Ecto neural progenitor cell (in vitro differentiated cells): ENCODE results near the gene PHACTR4.
"Not testable (repeated sequence)": the region's sequence is repeated elsewhere in the genome, so short reads cannot be mapped to it uniquely, and the experiment has no call there.

Experiments
- DNase-seq: peaks from one replicate; pipeline ENCODE4 v3.0.0-alpha.2; 2018; ENCODE audit warnings: low spot score

PHACTR4 gene

DNA sequence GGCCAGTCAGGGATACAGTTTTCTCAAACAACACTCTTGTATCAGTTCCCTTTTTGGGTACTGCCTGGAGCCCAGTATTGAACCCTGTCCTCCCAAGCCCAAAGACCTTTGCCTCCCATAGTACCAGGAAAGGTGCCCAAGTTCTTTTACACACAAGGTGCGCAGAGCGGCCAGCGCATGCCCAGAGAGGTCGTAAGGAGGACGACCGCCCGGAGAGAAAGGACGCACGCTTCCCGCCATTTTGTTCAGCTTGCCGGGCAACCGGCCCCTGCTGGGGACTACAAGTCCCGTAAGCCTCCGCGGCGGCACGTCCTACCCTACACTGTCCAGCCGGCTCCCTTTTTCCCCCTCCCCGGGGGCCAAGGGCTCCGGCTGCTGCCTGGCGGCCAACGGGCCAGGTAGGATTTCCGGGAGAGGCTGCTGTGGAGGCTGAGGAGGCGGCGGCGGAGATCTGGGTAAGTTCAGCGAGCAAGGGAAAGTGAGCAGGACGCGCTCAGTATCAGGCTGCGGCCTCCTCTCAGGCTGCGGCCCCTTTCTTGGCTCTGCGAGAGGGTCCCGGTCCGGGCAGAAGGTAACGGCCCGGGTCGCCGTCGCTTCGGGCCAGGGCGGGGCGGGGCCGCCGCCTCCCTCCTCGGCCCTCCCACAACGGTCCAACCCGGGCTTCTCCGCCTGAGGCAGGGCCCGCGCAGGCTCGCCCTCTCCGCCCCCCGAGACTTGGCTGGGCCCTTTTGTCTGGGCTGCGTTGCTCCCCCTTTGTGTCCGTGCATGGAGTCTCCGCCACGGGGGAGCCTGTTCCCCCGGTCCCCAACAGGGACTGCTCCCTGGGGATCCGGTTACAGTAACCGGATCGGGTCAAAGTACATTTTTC lies at the start of gene PHACTR4:
Gene PHACTR4 (plus strand): TSS at position 370 of the 868 bp plus-strand sequence. CDS start 37,708 bp downstream, outside the sequence.
- DNase-seq, result peak; percentile 95

DNA sequence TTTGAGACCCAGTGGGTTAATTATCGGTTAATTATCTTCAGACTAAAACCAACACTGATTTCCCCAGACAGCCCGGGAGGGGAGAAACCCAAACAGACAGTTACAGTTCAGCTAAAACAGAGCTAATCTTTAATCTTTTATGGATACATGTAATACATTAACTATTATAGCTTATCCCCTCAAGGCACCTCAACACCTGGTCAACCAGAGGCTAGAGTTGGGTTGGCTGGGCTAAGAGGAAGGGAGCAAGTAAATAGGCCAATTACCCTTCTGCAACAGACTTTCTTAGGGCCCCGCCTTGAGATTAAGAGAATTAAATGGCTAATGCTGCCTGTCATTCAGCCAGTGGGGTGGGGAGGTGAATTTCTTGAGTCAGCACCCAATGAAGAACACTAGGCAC lies 47.3 kb upstream of the PHACTR4 start:
- DNase-seq, result no peak

DNA sequence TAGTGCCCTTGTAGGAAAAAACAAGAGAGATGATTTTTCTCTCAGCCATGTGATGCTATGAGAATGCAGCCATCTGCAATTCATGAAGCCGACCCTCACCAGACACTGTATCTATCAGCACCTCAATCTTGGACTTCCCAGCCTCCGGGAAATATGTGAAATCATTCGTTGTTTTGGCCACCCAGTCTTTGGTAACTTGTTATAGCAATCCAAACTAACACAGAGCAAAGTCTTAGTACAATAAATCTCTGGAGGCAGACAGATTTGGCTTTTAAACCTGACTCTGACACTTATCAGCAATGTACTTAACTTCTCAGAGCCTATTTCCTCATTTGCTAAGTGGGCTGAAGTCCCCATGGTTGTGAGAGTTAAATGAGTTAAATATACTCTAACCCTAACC lies 45.8 kb upstream of the PHACTR4 start:
- no peak for DNase-seq

DNA sequence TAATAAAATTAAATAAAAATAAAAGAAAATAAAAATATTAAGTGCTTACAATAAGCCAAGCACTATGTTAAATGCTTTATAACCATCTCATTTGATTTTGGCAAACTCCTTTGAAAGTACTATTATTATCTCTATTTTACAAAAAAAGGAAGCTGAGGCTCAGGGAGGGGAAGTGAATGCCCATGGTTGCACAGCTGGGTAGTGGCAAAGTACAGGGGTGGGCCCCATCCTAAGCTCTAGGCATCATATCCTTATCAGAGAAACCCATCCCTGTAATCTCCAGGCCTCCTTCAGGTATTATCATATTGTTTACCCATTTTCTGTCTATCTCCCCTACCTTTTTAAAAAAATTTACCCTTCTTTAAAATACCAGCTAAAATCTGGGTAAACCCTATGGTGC lies 43.0 kb upstream of the PHACTR4 start:
- no peak for DNase-seq

DNA sequence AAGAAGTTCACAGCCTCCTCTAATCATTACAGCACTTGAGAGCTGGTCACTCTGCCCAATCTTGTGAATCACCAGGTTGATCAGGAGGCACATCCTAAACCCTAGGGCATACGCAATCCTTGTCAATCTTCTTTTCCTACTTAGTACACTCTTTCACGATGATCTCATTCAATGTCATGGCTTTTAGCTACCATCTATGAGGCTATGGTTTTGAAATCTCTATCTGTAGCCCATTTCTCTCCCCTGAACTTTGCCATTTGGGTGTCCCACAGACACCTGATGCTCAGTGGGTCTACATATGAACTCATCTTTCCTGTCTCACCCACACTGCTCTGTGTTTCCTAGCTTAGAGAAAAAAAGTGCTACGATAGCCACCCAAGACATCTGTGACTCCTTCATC lies 42.6 kb upstream of the PHACTR4 start:
- DNase-seq, result no peak

DNA sequence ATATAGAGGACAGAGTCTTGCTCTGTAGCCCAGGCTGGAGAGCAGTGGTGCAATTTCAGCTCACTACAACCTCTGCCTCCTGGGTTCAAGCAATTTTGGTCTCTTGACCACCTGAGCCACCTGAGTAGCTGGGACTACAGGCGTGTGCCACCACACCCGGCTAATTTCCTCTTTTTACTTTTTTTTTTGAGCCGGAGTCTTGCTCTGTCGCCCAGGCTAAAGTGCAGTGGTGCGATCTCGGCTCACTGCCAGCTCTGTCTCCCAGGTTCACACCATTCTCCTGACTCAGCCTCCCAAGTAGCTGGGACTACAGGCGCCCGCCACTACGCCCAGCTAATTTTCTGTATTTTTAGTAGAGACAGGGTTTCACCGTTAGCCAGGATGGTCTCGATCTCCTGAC lies 42.1 kb upstream of the PHACTR4 start:
- DNase-seq, result not testable (repeated sequence)

DNA sequence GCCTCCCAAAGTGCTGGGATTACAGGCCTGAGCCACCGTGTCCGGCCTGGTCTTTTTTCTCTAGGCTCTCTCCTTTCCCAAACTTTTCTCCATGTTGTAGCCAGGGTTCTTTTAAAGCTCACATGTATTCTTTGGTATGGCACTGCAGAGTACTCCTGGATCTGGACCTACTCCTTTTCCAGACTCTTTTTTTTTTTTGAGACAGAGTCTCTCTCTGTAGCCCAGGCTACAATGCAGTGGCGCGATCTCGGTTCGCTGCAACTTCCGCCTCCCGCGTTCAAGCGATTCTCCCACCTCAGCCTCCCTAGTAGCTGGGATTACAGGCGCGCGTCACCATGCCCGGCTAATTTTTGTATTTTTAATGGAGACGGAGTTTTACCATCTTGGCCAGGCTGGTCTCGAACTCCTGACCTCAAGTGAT lies 41.3 kb upstream of the PHACTR4 start:
- no peak for DNase-seq

DNA sequence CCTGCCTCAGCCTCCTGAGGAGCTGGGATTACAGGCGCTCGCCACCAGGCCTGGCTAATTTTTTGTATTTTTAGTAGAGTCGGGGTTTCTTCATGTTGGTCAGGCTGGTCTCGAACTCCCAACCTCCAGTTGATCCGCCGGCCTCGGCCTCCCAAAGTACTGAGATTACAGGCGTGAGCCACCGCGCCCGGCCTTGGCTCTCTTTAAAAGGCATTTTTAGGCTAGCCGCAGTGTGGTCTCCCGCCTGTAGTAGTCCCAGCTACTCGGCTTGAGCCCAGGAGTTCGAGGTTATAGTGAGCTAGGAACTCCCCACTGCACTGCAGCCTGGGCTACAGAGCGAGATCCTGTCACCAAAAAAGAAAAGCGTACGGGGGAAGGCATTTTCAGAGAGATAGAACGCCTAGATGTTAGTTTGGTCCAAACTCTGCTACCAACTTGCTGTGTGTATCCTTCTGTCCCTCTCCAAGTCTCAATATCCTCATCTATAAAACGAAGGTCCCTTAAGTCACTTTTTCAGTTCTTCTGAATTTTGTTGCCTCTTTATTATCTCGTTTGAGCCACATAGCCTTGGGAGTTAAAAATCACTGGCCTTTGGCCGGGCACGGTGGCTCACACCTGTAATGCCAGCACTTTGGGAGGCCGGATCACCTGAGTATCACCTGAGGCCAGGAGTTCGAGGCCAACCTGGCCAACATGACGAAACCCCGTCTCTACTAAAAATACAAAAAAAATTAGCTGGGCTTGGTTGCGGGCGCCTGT lies 40.0 kb upstream of the PHACTR4 start:
- DNase-seq, result peak; percentile 51

DNA sequence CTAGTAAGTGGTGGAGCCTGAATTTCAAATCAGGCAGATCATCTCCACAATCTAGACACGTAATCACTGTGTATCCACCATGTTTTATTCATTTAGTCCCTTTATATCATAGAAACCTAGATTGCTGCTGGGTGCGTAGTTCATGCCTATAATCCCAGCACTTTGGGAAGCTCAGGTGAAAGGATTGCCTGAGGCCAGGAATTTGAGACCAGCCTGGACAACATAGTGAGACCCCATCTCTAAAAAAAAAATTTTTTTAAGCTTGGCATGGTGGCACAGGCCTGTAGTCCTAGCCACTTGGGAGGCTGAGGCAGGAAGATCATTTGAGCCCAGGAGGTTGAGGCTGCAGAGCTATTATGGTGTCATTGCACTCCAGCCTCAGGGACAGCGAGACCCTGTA lies 30.6 kb upstream of the PHACTR4 start:
- DNase-seq, result no peak

DNA sequence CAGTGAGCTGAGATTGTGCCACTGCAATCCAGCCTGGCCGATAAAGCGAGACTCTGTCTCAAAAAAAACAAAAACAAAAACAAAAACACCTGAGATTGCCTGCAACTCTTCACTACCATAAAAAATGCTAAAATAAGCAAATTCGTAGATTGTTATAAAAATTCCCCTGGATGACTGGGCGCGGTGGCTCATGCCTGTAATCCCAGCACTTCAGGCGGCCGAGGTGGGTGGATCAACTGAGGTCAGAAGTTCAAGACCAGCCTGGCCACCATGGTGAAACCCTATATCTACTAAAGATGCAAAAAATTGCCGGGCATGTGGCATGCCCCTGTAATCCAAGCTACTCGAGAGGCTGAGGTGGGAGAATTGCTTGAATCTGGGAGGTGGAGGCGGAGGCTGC lies 30.0 kb upstream of the PHACTR4 start:
- no peak for DNase-seq

DNA sequence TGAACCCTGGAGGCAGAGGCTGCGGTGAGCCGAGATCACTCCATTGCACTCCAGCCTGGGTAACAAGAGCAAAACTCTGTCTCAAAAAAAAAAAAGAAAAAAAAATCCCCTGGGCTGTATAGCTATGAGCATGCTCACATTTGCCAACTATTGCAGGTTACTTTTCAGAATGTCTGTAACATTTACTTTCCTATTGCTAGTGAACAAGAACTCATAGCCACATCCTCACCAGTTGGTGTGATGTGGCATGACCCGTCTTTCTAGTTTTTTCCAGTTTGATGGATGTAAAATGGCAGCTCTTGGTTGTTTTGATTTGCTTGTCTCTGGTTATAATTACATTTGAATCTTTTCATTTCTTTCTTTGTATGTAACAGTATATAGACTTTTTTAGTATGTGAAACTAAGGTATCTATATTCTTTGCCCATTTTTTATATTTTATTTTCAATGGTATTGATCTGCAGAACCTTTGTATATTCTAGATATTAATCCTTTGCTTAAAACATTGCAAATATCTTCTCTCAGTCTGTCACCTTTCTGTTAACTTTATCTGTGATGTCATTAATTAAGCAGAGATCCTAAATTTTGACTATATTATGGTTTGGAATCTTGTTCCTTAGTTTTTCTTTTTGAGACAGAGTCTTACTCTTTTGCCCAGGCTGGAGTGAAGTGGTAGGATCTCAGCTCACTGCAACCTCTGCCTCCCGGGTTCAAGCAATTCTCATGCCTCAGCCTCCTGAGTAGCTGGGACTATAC lies 29.1 kb upstream of the PHACTR4 start:
- no peak for DNase-seq

DNA sequence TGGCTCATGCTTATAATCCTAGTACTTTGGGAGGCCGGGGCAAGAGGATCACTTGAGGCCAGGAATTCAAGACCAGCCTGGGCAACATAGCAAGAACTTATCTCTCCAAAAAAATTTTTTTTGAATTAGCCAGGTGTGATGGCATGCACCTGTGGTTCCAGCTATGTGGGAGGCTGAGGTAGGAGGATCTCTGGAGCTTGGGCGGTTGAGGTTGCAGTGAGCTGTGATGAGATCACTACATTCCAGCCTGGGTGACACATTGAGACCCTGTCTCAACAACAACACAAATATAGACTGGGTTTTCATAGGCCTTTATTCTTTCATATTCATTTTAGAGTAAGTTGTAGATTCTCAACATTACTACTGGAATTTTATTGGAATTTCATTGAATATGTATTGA lies 27.9 kb upstream of the PHACTR4 start:
- DNase-seq, result no peak

DNA sequence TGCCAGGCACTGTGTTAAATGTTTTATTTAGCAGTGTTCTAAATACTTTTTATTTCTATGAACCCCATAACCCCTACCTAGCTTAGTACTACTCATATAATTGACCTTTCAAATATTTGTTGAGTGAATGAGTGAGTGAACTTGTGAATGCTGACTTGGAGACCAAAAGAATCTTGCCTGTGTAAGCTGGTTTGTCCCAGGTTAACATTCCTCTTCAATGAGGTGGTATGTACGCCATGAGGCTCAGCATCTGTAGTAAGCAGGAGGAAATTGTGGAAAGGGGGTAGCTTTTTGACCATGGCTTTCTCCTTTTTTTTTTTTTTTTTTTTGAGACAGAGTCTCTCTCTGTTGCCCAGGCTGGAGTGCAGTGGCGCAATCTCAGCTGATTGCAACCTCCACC lies 26.1 kb upstream of the PHACTR4 start:
- DNase-seq, result no peak

DNA sequence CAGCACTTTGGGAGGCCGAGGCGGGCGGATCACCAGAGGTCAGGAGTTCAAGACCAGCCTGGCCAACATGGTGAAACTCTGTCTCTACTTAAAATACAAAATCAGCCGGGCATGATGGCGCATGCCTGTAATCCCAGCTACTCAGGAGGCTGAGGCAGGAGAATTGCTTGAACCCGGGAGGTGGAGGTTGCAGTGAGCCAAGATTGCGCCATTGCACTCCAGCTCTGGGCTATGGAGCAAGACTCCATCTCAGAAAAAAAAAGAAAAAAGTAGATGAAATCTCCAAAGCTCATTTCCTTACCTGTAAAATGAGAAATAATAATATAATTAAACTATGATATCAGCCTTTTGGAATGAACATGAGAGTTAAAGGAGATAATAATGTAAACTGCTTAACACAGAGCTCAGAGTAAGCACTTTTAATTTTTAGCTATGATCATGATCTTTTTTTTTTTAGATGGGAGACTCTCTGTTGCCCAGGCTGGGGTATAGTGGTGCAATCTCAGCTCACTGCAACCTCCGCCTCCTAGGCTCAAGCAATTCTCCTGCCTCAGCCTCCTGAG lies 16.2 kb upstream of the PHACTR4 start:
- DNase-seq, result not testable (repeated sequence)

DNA sequence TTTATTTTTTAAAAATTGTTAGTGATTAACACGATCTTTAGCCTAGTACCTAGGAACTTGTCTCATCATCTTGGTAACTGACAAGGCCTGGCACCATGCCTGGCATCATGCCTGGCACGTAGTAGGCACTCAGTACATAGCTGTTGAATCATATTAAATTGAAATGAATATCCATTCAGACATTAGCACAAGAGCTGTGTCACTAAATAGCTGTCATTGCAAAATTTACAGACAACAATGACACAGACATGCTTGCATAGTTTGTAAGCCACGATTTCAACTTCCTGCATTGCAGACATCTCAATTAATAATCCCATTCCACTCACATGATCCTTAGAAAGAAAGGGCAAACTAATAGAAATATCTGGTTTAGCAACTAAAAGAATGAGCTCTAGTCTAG lies 15.4 kb upstream of the PHACTR4 start:
- no peak for DNase-seq

DNA sequence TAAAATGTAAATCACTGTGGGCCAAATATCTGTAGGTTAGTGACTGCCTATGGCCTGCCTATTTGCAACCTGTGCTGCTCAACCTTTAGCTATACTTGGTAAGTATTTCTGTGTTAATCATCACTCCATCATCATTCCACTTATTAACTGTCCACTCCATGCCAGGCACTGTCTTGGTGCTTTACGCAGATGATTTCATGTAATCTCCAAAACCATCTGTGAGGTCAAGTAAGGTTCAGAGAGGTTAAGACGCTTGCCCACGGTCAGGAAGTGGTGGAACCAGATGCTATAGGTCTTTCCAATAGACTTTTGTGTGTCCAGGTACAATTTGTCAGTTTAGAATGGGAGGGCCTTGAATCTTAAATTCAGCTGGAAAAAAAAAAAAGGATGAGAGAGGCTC lies 10.8 kb upstream of the PHACTR4 start:
- DNase-seq, result no peak

DNA sequence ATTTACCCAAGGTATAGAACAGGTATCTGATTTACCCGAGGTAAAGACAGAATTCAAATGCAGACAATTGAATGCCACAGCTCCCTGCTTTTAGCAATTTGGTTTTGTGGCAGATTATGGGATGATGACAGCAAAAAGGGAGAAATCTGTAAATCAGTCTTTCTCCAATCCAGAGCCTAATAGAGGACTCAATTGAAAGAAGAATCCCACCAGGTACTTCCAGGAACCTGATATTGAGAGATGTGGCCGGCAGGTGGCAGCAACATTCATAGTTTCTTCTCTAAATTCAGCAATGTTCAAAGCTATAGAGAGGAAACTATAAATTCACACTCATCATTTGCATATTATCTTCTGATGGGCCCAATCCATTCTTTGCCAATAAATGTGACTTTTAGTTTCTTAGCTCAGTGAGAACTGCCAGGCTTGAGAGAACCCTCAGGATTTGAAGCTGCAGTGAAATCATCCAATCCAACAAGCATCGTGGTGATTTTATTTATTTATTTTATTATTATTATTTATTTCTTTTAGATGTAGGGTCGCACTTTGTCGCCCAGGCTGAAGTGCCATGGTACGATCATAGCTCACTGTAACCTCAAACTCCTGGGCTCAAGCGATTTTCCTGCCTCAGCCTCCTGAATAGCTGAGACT lies 9.8 kb upstream of the PHACTR4 start:
- peak; percentile 56 for DNase-seq

DNA sequence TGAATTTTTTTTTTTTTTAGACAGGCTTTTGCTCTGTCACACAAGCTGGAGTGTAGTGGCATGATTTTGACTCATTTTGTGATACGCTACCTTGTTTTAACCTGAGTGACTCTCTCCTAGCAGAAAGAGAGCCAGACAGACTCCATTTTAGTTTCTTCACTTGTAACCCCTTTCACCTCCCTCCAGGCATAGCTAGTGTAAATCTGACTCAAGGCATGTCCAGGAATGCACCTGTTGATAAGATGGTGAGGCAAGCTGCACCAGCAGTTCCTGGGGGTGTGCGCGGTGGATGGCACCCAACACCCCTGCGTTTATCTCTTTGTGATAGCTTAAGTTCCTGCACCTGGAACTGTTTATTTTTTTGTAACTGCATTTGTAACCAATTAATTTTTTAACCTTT lies 4.7 kb upstream of the PHACTR4 start:
- no peak for DNase-seq

DNA sequence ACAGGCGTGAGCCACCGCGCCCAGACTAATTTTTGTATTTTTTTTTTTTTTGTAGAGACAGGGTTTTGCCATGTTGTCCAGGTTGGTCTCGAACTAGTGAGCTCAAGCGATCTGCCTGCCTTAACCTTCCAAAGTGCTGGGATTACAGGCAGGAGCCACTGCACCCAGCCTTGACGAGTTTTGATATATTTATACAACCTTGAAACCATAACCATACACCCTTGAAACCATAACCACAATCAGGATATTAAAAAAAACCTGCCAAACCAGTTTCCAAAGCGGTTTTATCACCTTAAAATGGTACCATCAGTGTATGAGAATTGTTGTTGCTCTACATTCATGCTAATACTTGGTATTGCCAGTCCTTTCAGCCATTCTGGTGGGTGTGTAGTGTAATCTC lies 3.7 kb upstream of the PHACTR4 start:
- DNase-seq, result no peak

DNA sequence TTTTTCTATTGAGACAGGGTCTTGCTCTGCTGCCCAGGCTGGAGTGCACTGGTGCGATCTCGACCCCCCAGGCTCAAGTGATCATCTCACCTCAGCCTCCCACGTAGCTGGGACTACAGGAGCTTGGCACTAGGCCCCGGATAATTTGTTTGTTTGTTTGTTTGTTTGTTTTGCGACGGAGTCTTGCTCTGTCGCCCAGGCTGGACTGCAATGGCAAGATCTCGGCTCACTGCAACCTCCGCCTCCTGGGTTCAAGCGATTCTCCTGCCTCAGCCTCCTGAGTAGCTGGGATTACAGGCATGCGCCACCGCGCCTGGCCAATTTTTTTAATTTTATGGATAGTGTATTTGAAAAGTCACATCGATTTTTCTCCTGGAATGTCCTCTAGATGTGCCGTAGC lies 932 bp upstream of the PHACTR4 start:
- not testable (repeated sequence) for DNase-seq

DNA sequence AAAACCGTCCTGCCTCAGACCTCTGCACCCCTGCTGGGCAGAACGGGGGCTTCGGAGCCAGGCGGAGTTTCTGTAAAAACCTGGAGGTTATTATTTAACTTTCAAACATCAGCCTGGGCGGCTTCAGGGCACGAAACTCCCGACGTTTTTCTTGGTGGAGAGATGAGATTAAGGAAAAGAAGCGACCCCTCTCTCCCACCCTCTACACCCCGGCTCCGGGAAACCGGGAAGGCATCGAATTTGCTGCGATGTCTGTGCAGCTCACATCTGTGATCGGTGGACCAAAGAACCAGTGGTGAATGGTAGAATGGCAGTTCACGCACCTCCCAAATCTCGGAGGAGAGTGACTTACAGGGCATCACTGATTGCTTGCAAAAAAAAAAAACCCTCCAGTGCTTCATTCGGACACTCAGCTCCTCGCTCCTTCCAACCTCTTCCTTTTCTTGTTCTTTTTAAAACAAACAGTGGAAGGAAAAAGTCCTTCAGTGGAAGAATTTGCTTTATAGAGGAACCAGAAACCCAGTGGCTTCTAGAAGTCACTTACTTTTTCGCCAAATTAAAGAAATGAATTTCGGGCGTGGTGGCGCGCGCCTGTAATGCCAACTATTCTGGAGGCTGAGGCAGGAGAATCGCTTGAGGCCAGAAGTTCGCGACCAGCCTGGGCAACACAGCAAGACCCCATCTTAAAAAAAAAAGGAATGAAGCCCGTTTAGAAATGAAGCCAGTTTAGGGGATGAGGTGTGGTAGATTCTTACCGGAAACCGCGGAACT lies 884 bp downstream of the PHACTR4 start:
- no peak for DNase-seq
